ENCODE results near the gene CCNL2. TPM values are rescaled to one million over a fixed set of nuclear protein-coding genes. Genes with fewer than 3 reads are reported as not detected.

The CCNL2 gene
- total RNA-seq, 1 experiment from 2014 or later, result 173 TPM

DNA sequence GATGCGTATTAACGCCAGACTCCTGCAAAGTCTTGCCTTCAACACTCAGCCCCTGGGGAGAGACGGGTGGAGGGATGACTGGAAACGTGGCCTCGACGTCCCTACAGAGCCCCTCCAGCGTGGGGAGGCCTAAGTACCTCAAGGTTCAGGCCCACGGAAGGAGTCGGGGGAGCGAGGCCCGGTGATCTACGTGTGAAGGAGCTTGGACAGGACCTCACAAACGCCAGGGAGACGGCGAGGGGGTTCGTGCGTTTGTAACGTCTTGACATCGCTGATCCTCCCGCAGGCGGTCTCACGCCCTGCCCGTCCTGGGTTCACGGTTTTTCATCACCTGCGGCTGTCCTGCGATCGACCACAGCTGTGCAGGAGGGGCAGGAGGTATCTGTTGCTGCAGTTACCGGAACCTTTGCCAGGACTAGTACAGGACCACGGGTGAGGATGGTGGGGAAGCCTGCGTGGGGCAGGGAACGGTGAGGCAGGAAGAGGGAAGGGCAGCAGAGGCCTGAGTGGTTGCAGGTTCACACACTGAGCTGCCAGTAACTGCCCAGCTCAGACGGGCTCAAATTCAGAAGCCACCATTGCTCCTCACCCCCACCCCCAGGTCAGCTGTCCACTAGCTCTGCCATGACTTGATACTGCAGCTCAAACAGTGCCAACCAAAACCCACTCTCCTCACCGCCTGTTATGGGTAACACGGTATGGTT lies 889 bp upstream of the CCNL2 start:
- H3K27ac Mint-ChIP-seq, result peak overlapping the region; percentile 83 to 96 (median 93); a peak in 6 of 7 replicates
- DNase-seq, result no peak

More for the DNA sequence above, 889 bp upstream of the CCNL2 start:
- H3T11ph ChIP-seq (ENCODE audit: low read length), result no peak overlapping the region
- peaks cover 11% of the 10 kb centered on the region for H3K23me2 ChIP-seq (ENCODE audit: insufficient read length, low read depth, low read length, poor library complexity, severe bottlenecking)
- H3K79me1 ChIP-seq (ENCODE audit: insufficient read depth, low read depth, low read length, poor library complexity, severe bottlenecking), result peaks cover 12% of the 10 kb centered on the region
- Mint-ChIP-seq H3K4me1 (peaks cover 24 to 32% of the 10 kb centered on the region in 2 experiments), H3K9me3 (peaks cover 0 to 2% of the 10 kb centered on the region in 2 experiments; a peak in 2 of 5 replicates), H3K36me3 (ENCODE audit: insufficient read depth in 1 of 3, low read depth in 3 of 3) (peaks cover 50 to 88% (median 70%) of the 10 kb centered on the region in 3 experiments), H3K27me3 (ENCODE audit: low read depth) (peaks cover 1% of the 10 kb centered on the region; the same call in 1 of the 2 replicates), H3K4me3 (peak overlapping the region; percentile 90)
- no peak overlapping the region for H2BK5ac ChIP-seq (ENCODE audit: insufficient read length, low read length)
- H2AFZ ChIP-seq (ENCODE audit: low read length), result no peak overlapping the region
- H2BK20ac ChIP-seq (ENCODE audit: low read depth, low read length, poor library complexity, severe bottlenecking), result no peak overlapping the region
- no peaks in the 10 kb centered on the region for H3K9me3 ChIP-seq (ENCODE audit: control insufficient read depth, low read depth, low read length)
- H2AK5ac ChIP-seq (ENCODE audit: insufficient read length, low read length), result no peak overlapping the region
- H3K18ac ChIP-seq (ENCODE audit: insufficient read length, low read depth, low read length), result no peak overlapping the region
- peaks cover 8% of the 10 kb centered on the region; the same call in 1 of the 2 replicates for H3K79me2 ChIP-seq (ENCODE audit: insufficient read depth, low read length)
- no peak overlapping the region for H2BK15ac ChIP-seq (ENCODE audit: low read depth, low read length)
- H3K56ac ChIP-seq (ENCODE audit: insufficient read length, low read depth, low read length), result no peak overlapping the region
- H3K4ac ChIP-seq (ENCODE audit: low read depth, low read length), result no peak overlapping the region
- H4K91ac ChIP-seq (ENCODE audit: insufficient read length, low read depth, low read length), result no peak overlapping the region
- H4K20me1 ChIP-seq (ENCODE audit: control insufficient read depth, insufficient read depth, insufficient read length), result peaks cover 2% of the 10 kb centered on the region
- H4K5ac ChIP-seq (ENCODE audit: insufficient read length, low read depth, low read length), result no peak overlapping the region
- no peak overlapping the region for H2BK12ac ChIP-seq (ENCODE audit: insufficient read length, low read depth, low read length)
- H3K27ac ChIP-seq (ENCODE audit: insufficient read length, low read depth, low read length), result no peak overlapping the region
- H3K4me1 ChIP-seq (ENCODE audit: insufficient read depth, low read length), result no peaks in the 10 kb centered on the region
- H4K8ac ChIP-seq (replicated peaks; ENCODE audit: insufficient read length, low read depth, low read length), result no peak overlapping the region
- H3K27me3 ChIP-seq (ENCODE audit: insufficient read depth, low read length), result no peaks in the 10 kb centered on the region
- no peak overlapping the region for H3K23ac ChIP-seq (ENCODE audit: insufficient read length, low read depth, low read length)
- no peak overlapping the region for H2BK120ac ChIP-seq (ENCODE audit: low read depth, low read length, poor library complexity, severe bottlenecking)
- WGBS (ENCODE audit: extremely low coverage, insufficient read length, low lambda C conversion rate), result no CpG with 5 or more reads among the region's 34 CpGs
- TF ChIP-seq, protein P1, sequence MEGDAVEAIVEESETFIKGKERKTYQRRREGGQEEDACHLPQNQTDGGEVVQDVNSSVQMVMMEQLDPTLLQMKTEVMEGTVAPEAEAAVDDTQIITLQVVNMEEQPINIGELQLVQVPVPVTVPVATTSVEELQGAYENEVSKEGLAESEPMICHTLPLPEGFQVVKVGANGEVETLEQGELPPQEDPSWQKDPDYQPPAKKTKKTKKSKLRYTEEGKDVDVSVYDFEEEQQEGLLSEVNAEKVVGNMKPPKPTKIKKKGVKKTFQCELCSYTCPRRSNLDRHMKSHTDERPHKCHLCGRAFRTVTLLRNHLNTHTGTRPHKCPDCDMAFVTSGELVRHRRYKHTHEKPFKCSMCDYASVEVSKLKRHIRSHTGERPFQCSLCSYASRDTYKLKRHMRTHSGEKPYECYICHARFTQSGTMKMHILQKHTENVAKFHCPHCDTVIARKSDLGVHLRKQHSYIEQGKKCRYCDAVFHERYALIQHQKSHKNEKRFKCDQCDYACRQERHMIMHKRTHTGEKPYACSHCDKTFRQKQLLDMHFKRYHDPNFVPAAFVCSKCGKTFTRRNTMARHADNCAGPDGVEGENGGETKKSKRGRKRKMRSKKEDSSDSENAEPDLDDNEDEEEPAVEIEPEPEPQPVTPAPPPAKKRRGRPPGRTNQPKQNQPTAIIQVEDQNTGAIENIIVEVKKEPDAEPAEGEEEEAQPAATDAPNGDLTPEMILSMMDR (conservative IDR thresholded peaks at IDR 0.05), result no peak
- peak overlapping the region; percentile 76 for H3K14ac ChIP-seq (ENCODE audit: insufficient read depth, low read length)
- peak overlapping the region; percentile 69 for H3K4me2 ChIP-seq (ENCODE audit: insufficient read depth, insufficient read length, low read length)
- peak overlapping the region; percentile 88 for H3K9ac ChIP-seq (ENCODE audit: extremely low read depth, insufficient read length, low read length)
